GM18868 (cell line): ENCODE data around the gene SEMA4D.
"Not testable (repeated sequence)": the region's sequence is repeated elsewhere in the genome, so short reads cannot be mapped to it uniquely, and the experiment has no call there.

Source experiments
- ATAC-seq: cut with Tn5 transposase; IDR thresholded peaks from one replicate; pipeline ENCODE4 v1.9.1; 2021; ENCODE audit warnings: mild to moderate bottlenecking, moderate library complexity; ENCODE audit not compliant: unreplicated experiment

Gene SEMA4D

DNA sequence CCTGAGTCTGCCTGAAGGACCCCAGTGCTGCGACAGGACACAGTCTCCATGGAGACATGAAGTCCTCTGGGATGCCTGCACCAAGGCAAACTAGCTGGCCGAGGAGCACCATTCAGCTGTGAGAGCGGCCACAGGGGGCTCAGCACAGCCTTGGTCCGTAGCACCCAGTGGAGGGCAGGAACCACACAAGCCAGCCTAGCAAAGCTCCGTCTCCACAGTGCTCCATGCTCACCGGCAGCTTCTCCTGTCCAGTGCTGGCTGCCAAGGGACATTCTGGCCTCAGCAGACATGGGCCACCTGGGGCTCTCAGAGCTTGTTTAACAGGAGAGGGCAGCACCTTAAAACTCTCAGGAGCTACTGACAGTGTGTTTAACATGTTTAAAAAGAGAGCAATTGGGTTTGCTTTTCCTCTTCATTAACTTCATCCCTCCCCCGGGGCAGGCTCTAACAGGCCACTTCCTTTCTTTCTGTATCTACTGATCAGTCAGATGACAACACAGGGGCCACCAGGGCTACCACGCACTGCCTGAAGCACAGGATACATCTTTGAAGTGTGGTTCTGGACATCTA lies 122.6 kb downstream of the SEMA4D start:
- peak; percentile 90 for ATAC-seq

DNA sequence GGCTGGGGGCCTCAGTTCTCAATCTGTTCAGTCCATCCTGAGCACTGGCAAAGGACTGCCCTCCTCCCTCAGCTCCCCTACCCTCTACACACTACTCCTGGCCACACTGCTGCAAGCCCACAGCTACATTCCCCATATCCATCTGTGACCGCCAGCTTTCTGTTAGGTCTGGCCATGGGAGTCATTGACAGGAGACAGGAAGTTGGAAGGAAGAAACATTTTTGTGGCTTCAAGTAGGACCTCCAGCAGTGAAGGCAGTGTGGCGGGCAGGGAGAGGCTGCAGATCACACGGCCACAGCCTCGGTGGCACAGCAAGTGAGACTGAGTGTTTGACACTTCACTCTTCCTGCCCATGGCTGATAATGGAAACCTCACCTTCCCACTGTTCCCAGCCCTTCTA lies 123.7 kb downstream of the SEMA4D start:
- ATAC-seq, result no peak

DNA sequence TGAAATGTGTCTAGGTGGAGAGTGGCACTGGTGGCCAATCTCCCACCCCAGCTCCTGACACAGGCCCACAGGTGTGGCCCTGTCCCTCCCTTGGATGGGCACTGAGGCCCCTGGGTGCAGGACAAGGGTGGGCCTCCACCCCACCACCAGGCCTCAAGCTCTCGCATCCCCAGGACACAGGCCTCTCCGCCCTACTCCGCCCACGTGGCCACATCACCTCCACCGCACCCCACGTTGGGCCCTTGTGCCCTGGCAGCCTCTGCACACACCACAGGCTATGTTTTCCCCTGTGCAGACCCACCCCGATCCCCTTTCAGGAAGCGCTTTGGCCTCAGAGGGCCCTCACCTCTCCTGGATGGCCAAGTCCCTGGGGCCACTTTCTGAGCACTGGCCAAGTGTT lies 124.9 kb downstream of the SEMA4D start:
- ATAC-seq, result no peak

DNA sequence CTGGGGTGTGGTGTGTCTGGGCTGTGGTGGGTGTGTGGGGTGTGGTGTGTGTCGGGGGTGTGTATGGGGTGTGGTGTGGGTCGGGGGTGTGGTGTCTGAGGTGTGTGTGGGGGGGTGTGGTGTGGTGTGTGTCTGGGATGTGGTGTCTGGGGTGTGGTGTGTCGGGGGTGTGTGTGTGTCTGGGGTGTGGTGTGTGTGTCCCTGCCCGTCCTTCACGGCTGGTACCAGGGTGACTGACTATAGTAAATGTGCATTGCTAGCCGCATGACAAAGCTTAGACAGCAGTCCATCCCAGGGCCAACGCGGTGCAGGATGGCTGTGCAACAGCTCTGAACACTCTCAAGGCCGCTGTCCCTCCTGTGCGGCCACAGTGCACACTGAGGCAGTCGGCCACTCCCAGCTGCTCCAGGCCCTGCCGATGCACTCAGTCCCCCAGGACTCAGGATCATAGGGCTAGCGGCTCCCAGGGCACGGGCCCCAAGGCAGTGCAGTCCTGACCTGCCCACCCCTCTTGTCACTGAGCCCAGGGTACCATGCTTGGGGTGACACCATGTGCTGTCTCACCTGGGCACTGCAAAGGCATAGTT lies 125.6 kb downstream of the SEMA4D start:
- ATAC-seq, result no peak

DNA sequence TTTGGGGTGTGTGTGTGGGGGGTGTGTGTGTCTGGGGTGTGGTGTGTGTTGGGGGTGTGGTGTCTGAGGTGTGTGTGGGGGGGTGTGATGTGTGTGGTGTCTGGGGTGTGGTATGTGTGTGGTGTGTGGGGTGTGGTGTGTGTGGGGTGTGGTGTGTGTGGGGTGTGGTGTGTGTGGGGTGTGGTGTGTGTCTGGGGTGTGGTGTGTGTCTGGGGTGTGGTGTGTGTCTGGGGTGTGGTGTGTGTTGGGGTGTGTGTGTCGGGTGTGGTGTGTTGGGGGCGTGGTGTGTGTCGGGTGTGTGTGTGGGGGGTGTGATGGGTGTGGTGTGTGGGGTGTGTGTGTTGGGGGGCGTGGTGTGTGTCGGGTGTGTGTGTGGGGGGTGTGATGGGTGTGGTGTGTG lies 126.1 kb downstream of the SEMA4D start:
- not testable (repeated sequence) for ATAC-seq

DNA sequence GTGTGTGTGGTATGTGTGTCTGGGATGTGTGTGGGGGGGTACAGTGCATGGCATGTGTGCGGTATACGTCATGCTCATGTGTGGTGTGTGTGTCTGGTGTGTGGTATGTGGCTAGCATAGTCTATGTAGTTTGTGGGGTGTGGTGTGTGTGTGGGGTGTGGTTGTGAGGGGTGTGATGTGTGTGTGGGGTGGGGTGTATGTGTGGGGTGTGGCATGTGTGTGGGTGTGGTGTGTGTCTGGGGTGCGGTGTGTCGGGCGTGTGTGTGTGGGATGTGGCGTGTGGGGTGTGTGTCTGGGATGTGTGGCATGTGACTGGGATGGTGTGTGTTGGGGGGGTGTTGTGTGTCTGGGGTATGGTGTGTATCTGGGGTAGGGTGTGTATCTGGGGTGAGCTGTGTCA lies 127.3 kb downstream of the SEMA4D start:
- ATAC-seq, result no peak

DNA sequence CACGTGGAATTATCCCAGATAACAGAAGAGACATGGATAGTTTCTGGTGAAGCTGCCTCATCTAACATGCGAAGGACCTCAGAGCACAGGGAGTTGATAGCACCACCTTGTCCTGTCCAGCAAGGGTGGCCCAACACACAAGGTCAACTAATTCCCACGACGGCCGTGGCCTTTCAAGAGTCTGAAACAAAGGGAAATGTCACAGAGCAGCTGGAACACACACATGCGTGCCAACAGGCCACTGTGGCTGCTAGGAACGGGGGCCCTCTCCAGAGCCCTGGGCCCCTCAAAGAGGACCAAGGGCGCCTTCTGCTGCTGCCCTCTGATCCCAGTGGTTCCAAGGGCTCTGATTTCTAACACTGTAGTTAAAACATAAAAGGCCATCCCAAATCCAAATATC lies 128.9 kb downstream of the SEMA4D start:
- no peak for ATAC-seq

DNA sequence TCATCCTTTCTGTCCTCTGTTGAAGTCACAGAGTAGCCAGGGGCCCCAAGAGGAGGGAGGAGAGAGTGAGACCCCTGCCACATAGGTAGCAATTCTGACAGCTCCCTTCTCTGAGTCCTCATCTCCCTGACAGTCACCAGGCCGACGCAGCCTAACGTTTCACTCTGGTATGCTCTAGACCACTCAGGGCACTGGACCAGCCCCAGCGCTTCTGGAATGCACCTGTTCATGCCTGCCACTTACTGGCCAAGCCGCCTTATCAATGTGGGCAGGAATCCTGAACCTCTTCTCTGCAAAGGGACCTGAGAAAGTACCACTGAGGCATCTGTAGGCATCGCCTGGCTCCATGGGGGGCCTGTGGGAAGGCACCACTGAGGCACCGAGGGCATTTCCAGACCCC lies 129.4 kb downstream of the SEMA4D start:
- no peak for ATAC-seq

DNA sequence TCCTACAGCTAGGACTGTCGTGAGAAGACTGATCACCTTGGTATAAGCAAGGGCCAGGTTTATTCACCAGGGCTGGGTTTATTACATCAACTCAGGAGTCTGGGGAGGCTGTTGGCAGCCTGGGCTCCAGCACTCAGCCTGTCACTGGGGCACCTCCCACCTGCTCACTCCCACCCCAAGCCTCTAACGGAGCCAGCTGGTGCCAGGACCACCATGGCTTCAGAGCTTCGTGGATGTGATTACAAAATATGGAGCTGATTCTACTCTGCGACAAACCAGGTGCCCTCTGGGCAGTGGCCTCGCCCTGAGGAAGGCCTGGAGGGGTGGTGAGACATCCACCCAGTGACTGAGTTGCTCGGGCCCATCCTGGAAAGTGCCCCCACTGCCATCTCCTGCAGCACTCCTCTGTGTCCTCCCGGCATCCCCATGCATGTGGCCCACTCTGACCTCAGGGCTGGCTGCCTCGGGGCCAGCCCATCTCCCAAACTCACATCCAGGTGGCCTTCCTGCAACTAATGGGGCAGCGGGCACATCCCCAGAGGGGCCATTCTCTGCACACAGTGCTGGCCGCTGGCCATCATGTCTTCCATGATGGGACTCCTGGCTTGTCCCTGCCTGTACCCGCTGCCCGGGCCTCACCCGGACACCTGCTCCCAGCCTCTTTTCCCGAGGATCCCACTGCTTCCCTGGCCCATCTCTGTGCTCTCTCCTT lies 130.0 kb downstream of the SEMA4D start:
- ATAC-seq, result no peak

DNA sequence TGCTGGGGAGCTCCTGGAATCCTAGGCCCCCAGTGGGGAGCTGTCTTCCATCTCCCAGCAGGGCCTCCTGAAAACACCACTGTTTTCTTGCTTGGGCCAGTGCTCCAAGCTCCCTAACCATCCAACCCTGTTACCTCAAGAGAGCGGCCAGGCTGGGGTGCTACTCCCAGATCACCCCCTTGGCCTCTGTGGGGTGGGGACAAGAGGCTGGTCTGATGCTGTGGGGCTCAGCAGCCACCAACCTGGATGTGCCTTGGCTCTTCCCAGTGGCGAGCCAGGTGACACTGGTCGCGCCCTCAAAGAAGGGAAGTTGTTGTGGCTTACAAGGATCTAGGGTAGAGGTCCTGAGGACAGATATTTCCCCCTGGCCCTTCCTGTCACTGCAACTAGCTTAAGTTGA lies 130.6 kb downstream of the SEMA4D start:
- no peak for ATAC-seq

DNA sequence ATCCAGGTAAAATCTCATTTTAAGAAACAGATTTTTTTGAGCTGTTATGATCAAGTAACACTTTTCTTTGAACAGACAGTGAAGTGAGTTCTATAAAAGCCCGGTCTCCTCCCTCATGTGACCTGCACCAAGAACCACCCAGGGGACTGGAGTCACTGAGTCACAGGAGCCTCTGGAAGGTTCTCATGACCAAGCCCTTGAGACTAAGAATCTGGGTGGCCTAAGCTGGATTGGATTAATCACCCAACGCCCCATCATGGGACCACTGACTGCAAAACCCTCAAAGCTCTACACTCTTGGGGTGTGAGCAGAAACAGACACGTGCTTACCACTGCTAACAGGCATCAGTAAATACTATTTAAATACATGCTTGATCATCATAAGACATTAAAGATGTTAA lies 131.2 kb downstream of the SEMA4D start:
- ATAC-seq, result no peak

DNA sequence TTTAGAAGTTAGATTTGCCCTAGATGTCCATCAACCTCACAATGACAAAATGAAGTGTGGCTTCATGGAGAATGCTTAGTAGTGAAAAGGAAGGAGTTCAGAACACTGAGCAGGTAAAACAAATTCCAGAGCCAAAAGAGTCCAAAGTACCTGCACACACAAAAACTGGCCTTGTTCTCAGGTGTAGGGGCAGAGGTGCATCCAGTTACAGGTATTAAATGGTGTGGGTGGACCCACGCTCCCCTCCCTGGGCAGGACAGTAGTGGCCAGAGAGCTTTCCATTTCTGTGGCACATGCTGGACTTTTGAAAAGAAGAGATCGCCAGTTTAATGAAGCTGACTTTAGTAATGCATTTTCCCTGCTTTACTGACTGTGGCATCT lies 132.4 kb downstream of the SEMA4D start:
- ATAC-seq, result no peak

DNA sequence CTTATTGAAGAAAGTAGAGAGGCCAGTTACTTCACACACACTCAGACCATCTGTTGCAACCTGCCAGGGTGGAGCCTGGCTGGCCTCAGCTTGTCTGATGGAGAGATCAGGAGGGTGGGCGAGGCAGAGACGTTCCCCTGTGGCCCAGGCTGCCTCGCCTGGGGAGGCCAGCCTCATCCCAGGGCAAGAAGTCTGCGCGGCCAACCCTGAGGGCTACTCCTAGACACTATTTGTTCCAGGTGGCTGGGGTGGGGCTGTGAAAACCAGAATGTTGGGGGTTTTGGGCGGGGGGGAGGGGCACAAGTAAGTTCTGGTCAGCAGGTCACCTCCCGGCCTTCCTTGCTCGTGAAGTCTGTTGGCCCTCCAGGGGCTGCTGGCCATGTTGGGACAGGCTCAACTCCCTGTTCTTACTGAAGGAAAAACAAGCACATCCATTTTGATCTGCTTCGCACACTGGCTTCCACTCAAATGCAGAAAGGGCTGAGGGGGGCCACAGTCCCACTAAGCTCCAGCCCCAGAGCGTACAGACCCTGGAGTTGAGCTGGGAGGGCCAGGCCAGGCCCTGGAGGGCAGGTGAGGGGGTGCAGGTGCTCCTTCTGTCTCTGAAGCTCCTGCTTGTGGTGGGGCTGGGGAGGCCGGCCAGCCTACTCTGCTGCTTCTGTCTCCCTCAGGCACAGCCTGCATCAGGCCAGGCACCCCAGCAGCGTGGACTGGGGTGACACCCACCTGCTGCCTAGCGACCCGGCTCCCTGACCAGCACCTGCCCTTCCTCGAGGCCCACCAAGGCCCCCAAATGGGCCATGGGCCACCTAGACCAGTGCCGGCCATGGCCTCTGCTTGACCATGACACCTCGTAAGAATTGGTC lies 133.0 kb downstream of the SEMA4D start:
- no peak for ATAC-seq

DNA sequence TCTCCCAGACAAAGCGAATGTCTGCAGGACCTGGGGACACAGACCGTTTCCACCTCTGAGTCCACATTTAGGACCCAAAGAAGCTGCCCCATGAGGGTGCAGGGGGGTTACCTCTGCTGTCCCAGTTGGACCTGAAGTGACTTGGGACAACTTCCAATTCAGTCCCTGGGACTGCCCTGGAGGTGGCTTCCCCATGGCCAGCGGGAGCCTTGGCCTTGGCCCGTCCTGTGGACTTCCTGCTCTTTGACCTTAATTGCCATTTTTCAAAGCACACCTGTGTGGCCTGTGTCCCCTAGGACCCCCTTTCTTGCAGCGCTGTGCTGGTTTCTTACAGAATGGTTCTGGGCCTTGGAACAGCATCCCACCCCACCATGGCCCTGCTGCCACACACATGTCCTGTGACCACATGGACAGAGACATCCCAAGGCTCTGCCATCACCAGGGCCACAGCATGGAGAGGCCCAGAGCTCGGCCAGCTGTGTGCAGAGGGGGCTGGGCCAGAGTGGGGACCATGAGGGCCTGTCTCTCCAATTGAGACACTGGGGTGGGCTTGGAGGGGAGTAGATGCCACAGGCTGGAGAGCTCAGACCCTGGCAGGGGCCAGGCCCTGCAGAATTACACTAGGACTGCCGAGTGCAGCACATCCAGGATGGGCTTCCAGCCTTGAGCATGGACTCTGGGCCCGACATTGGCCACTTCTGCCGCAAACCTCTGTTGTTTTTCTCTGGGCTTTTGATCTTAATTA lies 133.8 kb downstream of the SEMA4D start:
- no peak for ATAC-seq

DNA sequence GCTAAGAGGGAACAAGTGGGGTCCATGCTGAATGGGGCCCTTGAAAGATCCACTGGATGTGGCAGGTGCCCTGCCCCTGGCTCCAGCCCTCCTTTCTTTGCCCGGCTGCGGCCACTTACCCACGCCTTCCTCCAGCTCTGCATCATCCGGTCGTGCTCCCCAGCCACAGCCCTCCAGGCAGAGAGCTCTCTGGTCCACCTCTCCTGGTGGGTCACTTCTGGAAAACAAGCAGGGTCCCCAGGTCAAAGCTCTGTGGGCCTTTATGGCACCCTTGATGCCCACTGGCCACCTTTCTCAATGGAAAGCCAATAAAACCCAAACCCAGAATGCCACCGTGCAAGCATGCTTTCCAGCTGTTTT lies 134.6 kb downstream of the SEMA4D start:
- ATAC-seq, result no peak

DNA sequence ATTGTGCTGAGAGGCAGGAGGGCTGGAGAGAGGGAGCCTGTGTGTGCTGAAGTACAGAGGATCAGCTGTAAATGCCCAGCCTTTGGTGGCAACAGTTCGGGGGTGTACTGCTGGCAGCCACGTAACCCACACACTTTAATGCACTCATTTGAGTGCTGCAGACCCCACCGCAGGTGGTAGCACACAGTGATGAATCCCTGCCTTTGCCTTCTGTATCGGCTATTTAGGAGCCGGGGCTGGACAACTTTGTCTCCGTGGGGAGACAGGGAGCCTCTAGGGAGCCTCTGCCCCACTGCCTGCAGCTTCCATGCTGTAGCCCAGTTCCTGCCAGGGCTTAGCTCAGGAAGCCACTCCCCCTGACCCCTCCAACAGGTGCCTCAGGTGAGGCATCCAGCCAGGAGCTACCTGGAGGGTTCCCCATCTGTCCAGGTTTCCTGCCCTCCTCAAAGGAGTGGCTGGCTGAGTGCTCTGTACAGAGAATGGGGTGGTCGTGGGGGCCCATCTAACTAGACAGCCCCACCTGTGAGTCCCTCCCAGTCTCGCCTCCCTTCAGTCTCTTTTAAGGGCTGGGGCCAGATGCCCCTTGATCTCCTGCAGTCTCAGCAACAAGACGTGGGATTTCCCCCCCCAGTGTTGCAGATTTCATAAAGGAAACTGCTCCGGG lies 135.1 kb downstream of the SEMA4D start:
- no peak for ATAC-seq

DNA sequence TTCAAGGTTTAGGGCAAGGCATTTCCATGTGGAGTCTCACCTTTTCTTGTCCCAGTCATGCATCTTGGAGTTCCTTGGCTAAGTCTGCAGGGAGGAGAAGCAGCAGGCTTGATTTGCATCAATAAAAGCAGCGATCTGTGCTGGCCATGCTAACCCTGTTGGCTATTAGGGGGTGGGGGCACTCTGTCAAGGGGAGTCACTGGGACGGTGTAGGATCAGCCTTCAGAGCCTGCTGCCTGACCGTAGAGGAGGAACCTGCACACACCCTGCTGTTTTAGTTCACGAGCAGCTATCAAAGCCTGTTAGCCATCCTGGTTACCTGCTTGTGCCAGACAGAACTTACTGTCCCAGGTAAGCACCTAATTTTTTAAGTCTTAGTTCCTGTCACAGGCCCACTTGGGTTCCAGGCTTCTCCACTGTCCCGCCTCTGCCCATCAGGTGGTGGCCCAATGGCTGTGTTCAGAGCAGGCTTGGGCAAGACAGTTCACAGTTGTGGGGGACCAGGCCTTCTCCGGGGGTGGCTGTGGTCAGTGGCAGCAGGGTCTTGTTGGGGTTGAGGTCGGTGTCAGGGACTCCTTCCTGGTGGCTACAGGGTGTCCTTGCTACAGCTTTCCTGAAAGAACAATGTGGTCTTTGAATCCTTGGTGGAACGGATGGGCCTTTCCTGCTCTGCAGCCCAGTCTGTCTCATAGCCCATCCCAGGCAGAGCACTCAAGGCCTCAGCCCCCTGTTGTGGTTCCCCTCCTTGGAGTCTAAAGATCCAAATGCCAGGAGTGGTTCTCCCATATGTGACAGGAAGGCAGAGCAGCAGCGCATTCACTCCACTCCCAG lies 135.9 kb downstream of the SEMA4D start:
- no peak for ATAC-seq

DNA sequence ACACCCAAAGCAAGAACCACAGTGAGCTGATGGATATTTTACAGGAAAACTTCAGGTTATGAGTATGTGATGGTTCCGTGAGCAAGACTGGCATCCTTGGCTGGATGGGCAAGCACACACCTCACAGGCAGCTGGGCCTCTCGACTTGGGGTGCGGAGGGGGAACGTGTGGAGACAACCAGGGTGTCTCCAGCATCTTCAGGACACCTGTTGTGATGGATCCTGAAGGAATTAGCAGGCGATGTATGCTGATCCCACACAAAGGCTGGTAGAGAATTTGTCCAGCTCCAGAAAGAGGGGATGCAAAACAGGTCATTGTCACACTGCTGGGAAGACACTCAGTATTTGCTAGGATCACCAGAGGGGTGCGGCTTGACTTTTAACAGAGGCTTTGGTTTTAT lies 136.9 kb downstream of the SEMA4D start:
- no peak for ATAC-seq

DNA sequence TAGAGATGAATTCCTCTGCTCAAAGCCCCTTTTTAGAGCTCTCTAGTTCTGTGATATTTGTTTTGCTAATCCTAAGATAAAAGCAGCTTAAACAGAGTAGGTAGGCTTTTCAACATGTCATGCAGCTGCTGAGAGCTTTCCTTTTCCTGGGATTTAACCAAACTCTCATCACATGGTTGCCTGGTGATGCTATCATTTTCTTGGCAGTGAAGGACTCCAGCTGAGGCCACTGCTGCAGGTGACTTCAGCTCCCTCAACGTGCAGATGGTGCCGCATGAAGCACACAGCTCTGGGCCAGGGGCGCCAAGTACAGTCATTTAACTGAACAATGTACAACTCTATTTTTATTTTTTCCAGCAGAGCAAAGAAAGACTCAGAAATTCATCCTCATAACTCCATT lies 137.4 kb downstream of the SEMA4D start:
- no peak for ATAC-seq
